B cell (primary cell): ENCODE data around the gene MAP2K1. TPM values are rescaled to one million over a fixed set of nuclear protein-coding genes. Genes with fewer than 3 reads are reported as not detected.

Experiments used
- ATAC-seq: fragments of 200-7000 bp; cut with Tn5 transposase; one replicate; pipeline ENCODE4 v1.10.0; 2021; ENCODE audit warnings: low read depth, mild to moderate bottlenecking, moderate number of reproducible peaks, moderate library complexity
- CTCF ChIA-PET: fragments of 350-600 bp; sonication (Branson Sonifier 250); formaldehyde crosslinking; loops from one replicate; lab custom pipeline; 2021; ENCODE audit warnings: antibody characterized with exemption, inconsistent platforms; lab: Charles Lee
- POLR2A ChIA-PET: fragments of 350-600 bp; sonication (Branson Sonifier 250); formaldehyde crosslinking; loops from one replicate; lab custom pipeline; 2021; ENCODE audit warnings: antibody characterized with exemption; lab: Charles Lee
- DNase-seq: peaks from one replicate; pipeline ENCODE4 v3.0.0; 2013
- H2AFZ ChIP-seq: 2 replicates; pipeline ENCODE4 v1.6.1; 2012; ENCODE audit warnings: mild to moderate bottlenecking, low read depth, low read length; ENCODE audit not compliant: insufficient read depth, poor library complexity, severe bottlenecking
- H3K27ac ChIP-seq, 2 donors: 1 replicate in 1 of 2; 2 replicates in 1 of 2; pipeline ENCODE4 v1.5.1; 2012 to 2013; ENCODE audit warnings: low read length in 2 of 2, mild to moderate bottlenecking in 2 of 2, moderate library complexity in 1 of 2
- H3K27me3 ChIP-seq, 4 experiments: fragments of 200-600 bp in 1 of 4; sonication (generic) in 1 of 4; replicated peaks in 1 of 4; 1 replicate in 2 of 4; 2 replicates in 2 of 4; pipeline versions ENCODE4 v1.6.1 to v1.7.0; 2013 to 2016; ENCODE audit warnings: low read length in 3 of 4, mild to moderate bottlenecking in 2 of 4, mixed read lengths in 1 of 4, moderate library complexity in 1 of 4; ENCODE audit not compliant: insufficient read depth in 4 of 4, control insufficient read depth in 3 of 4; ENCODE audit errors: control extremely low read depth in 1 of 4
- H3K36me3 ChIP-seq, 2 experiments: replicated peaks in 1 of 2; 1 replicate in 1 of 2; 2 replicates in 1 of 2; pipeline versions ENCODE4 v1.6.1 to v1.7.1; 2013; ENCODE audit warnings: low read length in 1 of 2; ENCODE audit not compliant: insufficient read depth in 2 of 2, control insufficient read depth in 1 of 2; ENCODE audit errors: control extremely low read depth in 1 of 2, extremely low read depth in 1 of 2
- H3K4me1 ChIP-seq, 2 donors: fragments of 200-600 bp in 1 of 2; sonication (generic) in 1 of 2; 1 replicate in 1 of 2; 2 replicates in 1 of 2; pipeline versions ENCODE4 v1.5.1 to v1.6.1; 2013 to 2017; ENCODE audit warnings: low read length in 2 of 2; ENCODE audit not compliant: control insufficient read depth in 2 of 2, insufficient read depth in 2 of 2
- H3K4me2 ChIP-seq: replicated peaks from 2 replicates; pipeline ENCODE3; 2012; ENCODE audit warnings: mild to moderate bottlenecking, low read depth, low read length; ENCODE audit not compliant: poor library complexity, severe bottlenecking
- H3K4me3 ChIP-seq, 5 experiments: fragments of 200-600 bp in 1 of 5; sonication (generic) in 1 of 5; 1 replicate in 3 of 5; 2 replicates in 2 of 5; pipeline versions ENCODE4 v1.5.1 to v1.7.0; 2011 to 2016; ENCODE audit warnings: low read length in 4 of 5, mild to moderate bottlenecking in 4 of 5, low read depth in 2 of 5, control low read depth in 1 of 5, moderate library complexity in 1 of 5; ENCODE audit not compliant: insufficient read depth in 1 of 5; ENCODE audit errors: control extremely low read depth in 1 of 5, extremely low read depth in 1 of 5
- H3K79me2 ChIP-seq: fragments of 200-600 bp; sonication (generic); one replicate; pipeline ENCODE4 v1.6.0; 2016; ENCODE audit warnings: low read length; ENCODE audit not compliant: control insufficient read depth, insufficient read depth
- H3K9ac ChIP-seq: fragments of 200-600 bp; sonication (generic); 2 replicates; pipeline ENCODE4 v1.6.1; 2017; ENCODE audit warnings: mild to moderate bottlenecking, low read length, moderate library complexity
- H3K9me3 ChIP-seq, 3 donors: one replicate each; pipeline versions ENCODE4 v1.6.1 to v1.7.1; 2013; ENCODE audit warnings: low read length in 2 of 3; ENCODE audit not compliant: control insufficient read depth in 2 of 3, insufficient read depth in 1 of 3; ENCODE audit errors: control extremely low read depth in 1 of 3
- H4K20me1 ChIP-seq: 2 replicates; pipeline ENCODE4 v1.6.0; 2012; ENCODE audit warnings: mild to moderate bottlenecking, low read length; ENCODE audit not compliant: insufficient read depth, control insufficient read depth, poor library complexity, severe bottlenecking
- H3K27ac Mint-ChIP-seq: one replicate; pipeline ENCODE4 v1.8.0; 2021; ENCODE audit warnings: mixed read lengths
- H3K27me3 Mint-ChIP-seq: one replicate; pipeline ENCODE4 v1.8.0; 2021; ENCODE audit warnings: mixed read lengths
- H3K4me1 Mint-ChIP-seq: one replicate; pipeline ENCODE4 v1.8.0; 2021; ENCODE audit warnings: mixed read lengths
- H3K4me3 Mint-ChIP-seq: one replicate; pipeline ENCODE4 v1.8.0; 2021; ENCODE audit warnings: mixed read lengths
- H3K9me3 Mint-ChIP-seq: one replicate; pipeline ENCODE4 v1.8.0; 2022; ENCODE audit warnings: mixed read lengths; ENCODE audit not compliant: insufficient read depth
- EZH2 ChIP-seq: IDR thresholded peaks from 2 replicates; pipeline ENCODE4 v1.6.1; 2012; ENCODE audit warnings: borderline replicate concordance, low read depth, mild to moderate bottlenecking, moderate library complexity, low read length; ENCODE audit not compliant: insufficient read depth, poor library complexity, severe bottlenecking
- WGBS: methylation state at CpG from one replicate; pipeline ENCODE4 v1.1.5; 2013; ENCODE audit warnings: missing lambda C conversion rate; ENCODE audit not compliant: insufficient coverage; 5-methylcytosine and 5-hydroxymethylcytosine counted together
- intact Hi-C: fragments of 100-400 bp; cut with micrococcal nuclease; formaldehyde crosslinking; loops from one replicate; pipeline ENCODE4 v1.10.0; 2022
- polyA plus RNA-seq: library from polyadenylated mRNA; depleted of rRNA; stranded (reverse); fragments of >200 nt; gene quantifications from 2 replicates; pipeline ENCODE4 v1.2.3, GENCODE V29; 2012
- total RNA-seq, 2 donors: library from RNA; stranded (reverse); fragments of 120-200 nt in 1 of 2; gene quantifications; 1 replicate in 1 of 2; 2 replicates in 1 of 2; pipeline versions ENCODE4 v1.2.3 to v1.2.4, GENCODE V29; 2013 to 2022
- TF ChIP-seq, protein P1 (sequence below): fragments of 200-600 bp; IDR thresholded peaks from one replicate; pipeline ENCODE4 v1.8.0; 2022; ENCODE audit warnings: antibody characterized with exemption, mild to moderate bottlenecking

MAP2K1 gene
- total and polyA plus RNA-seq, 2 donors (not counting 1 experiment from before 2014, with no cell fraction given), result 21.6 to 52.3 TPM

DNA sequence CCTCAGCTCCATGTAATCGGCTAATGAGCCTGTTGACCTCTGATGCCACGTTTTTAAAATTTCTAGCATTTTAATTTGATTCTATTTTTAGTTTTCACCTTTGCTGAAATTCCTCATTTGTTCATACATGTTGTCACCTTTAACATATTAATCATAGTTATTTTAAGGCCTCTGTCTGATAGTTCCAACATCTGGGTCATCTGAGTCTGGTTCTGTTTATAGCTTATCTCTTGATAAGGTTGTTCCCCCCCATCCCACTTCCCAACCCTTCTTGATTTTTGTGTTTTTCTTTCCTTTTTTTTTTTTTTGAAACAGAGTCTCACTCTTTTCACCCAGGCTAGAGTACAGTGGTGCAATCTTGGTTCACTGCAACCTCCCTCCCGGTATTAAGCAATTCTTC is 36.4 kb downstream of the MAP2K1 start:
- TF ChIP-seq, protein P1, sequence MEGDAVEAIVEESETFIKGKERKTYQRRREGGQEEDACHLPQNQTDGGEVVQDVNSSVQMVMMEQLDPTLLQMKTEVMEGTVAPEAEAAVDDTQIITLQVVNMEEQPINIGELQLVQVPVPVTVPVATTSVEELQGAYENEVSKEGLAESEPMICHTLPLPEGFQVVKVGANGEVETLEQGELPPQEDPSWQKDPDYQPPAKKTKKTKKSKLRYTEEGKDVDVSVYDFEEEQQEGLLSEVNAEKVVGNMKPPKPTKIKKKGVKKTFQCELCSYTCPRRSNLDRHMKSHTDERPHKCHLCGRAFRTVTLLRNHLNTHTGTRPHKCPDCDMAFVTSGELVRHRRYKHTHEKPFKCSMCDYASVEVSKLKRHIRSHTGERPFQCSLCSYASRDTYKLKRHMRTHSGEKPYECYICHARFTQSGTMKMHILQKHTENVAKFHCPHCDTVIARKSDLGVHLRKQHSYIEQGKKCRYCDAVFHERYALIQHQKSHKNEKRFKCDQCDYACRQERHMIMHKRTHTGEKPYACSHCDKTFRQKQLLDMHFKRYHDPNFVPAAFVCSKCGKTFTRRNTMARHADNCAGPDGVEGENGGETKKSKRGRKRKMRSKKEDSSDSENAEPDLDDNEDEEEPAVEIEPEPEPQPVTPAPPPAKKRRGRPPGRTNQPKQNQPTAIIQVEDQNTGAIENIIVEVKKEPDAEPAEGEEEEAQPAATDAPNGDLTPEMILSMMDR, result no peak
- TF ChIP-seq EZH2, result no peak
- H3K4me1 ChIP-seq, result peaks cover 0 to 5% of the 10 kb centered on the region in 2 donors
- no peak overlapping the region for H3K27ac ChIP-seq
- no CpG with 5 or more reads among the region's 3 CpGs for WGBS
- H3K9me3 Mint-ChIP-seq, result no peaks in the 10 kb centered on the region
- H3K79me2 ChIP-seq, result peaks cover 87% of the 10 kb centered on the region
- no peak overlapping the region for H3K27ac Mint-ChIP-seq
- H4K20me1 ChIP-seq, result peaks cover 55% of the 10 kb centered on the region
- intact Hi-C loops, result no loop called here
- H3K9me3 ChIP-seq, result peaks cover 0 to 3% (median 0%) of the 10 kb centered on the region in 3 donors
- H3K27me3 ChIP-seq, result no peaks in the 10 kb centered on the region
- no peak overlapping the region for H2AFZ ChIP-seq
- no peak overlapping the region for H3K4me3 ChIP-seq
- H3K4me3 Mint-ChIP-seq, result no peak overlapping the region
- H3K4me1 Mint-ChIP-seq, result peaks cover 26% of the 10 kb centered on the region
- POLR2A ChIA-PET, result no interaction called here
- H3K27me3 Mint-ChIP-seq, result no peaks in the 10 kb centered on the region
- no peak overlapping the region for H3K4me2 ChIP-seq
- CTCF ChIA-PET, result no interaction called here
- H3K9ac ChIP-seq, result no peak overlapping the region
- H3K36me3 ChIP-seq, result peaks cover 0 to 2% of the 10 kb centered on the region in 2 experiments
- DNase-seq (no peak), ATAC-seq (no peak)

- ChIA-PET POLR2A (no interaction called here), CTCF (no interaction called here)
- peaks cover 0 to 2% of the 10 kb centered on the region in 2 experiments for H3K36me3 ChIP-seq
- DNase-seq, result no peak
- Mint-ChIP-seq H3K27ac (no peak overlapping the region), H3K27me3 (no peaks in the 10 kb centered on the region), H3K4me3 (no peak overlapping the region), H3K9me3 (no peaks in the 10 kb centered on the region), H3K4me1 (peaks cover 36% of the 10 kb centered on the region)
- WGBS, result 89% methylated on average over 5 of the region's 9 CpGs
- no peak overlapping the region for H3K9ac ChIP-seq
- peaks cover 3 to 9% of the 10 kb centered on the region in 2 donors for H3K4me1 ChIP-seq
- no peak overlapping the region for H3K4me2 ChIP-seq
- intact Hi-C loops, result no loop called here
- no peak overlapping the region for H3K4me3 ChIP-seq
- peaks cover 88% of the 10 kb centered on the region for H3K79me2 ChIP-seq
- H4K20me1 ChIP-seq, result peaks cover 54% of the 10 kb centered on the region
- no peaks in the 10 kb centered on the region for H3K27me3 ChIP-seq
- TF ChIP-seq EZH2, result no peak
- TF ChIP-seq, protein P1, result no peak
- no peak for ATAC-seq
- no peak overlapping the region for H2AFZ ChIP-seq
- no peak overlapping the region for H3K27ac ChIP-seq
- peaks cover 0 to 3% (median 0%) of the 10 kb centered on the region in 3 donors for H3K9me3 ChIP-seq
Observed at GRCh38 chr15:66424963-66425612, 38.4 kb downstream of the MAP2K1 start.
